Measurements from ENCODE around the gene MUC22.
A peak's percentile ranks its signal among the peaks of the same experiment; 100 is the strongest.

Gene MUC22

GRCh38 chr6:31079656-31080261 lies 69.5 kb downstream of the MUC22 start:
- peak; percentile 60 for DNase-seq (ENCODE audit: low read depth)

GRCh38 chr6:31081872-31082271 lies 71.6 kb downstream of the MUC22 start:
- no peak for DNase-seq (ENCODE audit: low read depth)

- peak; percentile 14 for DNase-seq (ENCODE audit: low read depth)
Measured at GRCh38 chr6:31083742-31084354, 73.6 kb downstream of the MUC22 start.

Measured in T follicular helper cell (primary cell).